ENCODE measurements around the gene IRF2.

IRF2 gene

GRCh38 chr4:184370711-184371389, 103.5 kb downstream of the IRF2 start:
- no peak for DNase-seq (ENCODE audit: low read depth, low spot score)

- no peak for DNase-seq (ENCODE audit: low read depth, low spot score)
These were observed 104.5 kb downstream of the IRF2 start for GRCh38 chr4:184369871-184370270.

DNA sequence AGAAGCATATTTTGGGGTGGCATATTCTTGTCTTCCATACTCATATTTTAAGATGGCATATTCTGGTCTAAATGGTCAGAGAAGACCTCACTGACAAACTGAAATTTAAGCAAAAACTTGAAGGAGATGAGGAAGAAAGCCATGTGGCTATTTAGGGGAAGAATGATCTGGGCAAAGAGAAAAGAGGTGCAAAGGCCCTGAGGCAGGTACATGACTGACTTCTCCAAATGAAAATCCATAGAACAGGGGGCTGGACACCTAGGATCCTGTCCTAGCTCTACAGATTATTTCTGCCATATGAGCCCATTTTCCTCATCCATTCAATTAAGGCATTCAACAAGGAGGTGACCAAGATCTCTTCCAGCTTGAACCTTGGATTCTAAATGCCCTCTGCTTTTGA, 105.6 kb downstream of the IRF2 start:
- no peak for DNase-seq (ENCODE audit: low read depth, low spot score)

DNA sequence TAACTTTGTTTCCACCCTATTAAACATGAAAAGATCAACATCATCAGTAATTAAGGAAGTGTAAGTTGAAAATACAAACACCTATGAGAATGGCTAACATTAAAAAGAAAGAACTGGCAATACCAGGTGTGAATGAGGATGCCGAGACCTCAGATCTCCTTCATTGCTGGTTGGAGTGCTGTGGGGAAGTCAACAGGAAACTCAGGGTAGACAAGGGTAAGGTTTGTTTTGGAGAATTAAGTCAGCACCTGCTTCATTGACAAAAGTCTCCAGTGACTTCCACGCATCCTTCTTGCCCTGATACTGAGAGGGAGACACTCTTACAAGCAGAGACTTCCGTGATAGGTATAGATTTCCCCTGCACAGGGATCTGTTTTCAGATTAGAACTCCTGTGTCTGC, 106.1 kb downstream of the IRF2 start:
- no peak for DNase-seq (ENCODE audit: low read depth, low spot score)

GRCh38 chr4:184364100-184364921, 110.0 kb downstream of the IRF2 start:
- DNase-seq (ENCODE audit: low read depth, low spot score): no peak

DNA sequence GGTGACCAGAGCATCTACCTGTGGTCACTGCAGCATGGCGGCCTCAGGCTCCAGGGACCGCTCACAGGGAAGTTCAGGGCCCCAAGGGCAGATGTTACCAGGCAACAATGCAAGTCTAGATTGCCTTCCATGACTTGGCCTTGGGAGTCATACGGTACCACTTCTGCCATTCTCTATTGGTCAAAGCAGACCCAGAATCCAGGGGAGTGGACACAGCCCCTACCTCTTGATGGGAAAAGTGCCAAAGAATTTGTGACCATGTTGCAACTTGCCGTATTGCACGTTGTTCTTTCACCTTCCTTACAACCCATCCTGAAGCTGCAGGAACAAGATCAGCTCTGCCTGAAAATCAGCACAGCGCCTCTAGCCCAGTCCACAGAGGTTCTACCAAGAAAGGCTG, 111.1 kb downstream of the IRF2 start:
- no peak for DNase-seq (ENCODE audit: low read depth, low spot score)

DNA sequence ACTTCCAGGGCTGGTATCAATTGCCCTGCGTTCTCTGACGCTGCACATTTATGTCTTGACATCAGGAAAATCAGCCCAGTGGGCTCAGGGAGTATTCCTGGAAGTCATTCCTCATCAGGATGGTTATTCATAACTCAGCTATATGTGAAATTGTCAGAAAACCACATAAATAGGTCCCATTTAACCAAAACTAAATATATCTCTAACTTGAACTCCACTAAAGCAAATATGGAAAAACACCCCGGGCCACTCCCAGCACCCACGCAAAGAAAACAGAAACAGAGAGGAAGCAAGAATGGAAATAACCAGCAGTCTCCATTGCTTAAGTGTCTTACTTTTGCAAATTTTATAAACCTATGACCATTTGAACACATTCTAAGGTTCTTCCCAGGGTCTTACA, 112.0 kb downstream of the IRF2 start:
- peak; percentile 18 for DNase-seq (ENCODE audit: low read depth, low spot score)

DNA sequence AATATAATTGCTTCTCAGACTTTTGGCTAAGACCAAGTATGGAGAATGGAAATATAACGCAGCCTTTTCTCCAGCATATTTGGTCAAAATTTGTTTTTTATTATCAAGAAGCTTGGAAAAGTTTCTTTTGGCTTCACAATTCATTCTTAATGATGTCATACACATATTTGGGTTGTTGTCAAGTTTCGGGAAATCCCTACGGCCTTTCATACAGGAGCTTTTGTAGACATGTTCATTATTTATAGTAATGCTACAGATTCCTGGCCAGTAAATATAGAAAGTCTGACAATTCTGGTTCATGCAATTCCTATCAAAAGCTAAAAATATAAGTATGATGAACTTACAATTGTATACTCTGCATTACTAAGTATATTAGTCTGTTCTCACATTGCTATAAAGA, 112.9 kb downstream of the IRF2 start:
- DNase-seq (ENCODE audit: low read depth, low spot score): no peak

- no peak for DNase-seq (ENCODE audit: low read depth, low spot score)
These were observed 114.5 kb downstream of the IRF2 start for GRCh38 chr4:184359888-184360287.

DNA sequence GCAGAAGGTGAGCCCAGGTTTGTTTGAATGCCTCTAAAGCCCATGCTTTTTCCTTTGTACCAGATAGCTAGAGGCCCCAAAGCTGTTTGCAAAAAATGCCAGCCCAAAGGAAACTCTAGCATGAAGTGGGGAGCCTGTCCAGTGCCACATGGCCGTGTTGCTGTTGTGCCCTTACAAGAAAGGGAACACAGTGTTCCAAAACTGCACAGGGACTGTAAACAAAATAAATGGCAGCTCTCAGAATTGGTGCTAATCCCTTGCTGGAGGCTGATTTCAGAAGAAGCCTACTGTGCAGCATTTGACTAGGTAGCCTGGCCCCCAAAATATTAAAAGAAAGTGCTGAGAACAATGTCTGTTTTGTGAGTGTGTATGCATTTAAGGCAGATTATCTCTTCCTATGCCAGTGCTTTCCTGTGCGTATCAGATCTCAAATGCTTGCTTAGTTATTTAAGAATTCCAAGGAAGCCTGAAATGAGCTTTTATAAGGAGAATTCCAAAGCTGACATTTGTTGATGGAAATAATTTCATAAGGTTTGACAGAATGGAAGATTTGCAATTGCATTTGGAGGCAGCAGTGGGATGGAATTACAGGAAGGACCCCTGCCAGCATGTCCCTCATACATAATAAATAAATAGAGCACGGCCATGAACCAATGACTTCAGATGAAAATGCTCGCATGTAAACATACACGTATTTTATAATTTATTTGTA, 115.7 kb downstream of the IRF2 start:
- DNase-seq (ENCODE audit: low read depth, low spot score): no peak

- no peak for DNase-seq (ENCODE audit: low read depth, low spot score)
These were observed 116.6 kb downstream of the IRF2 start for GRCh38 chr4:184357772-184358171.

- no peak for DNase-seq (ENCODE audit: low read depth, low spot score)
These were observed 117.2 kb downstream of the IRF2 start for GRCh38 chr4:184357165-184357564.

DNA sequence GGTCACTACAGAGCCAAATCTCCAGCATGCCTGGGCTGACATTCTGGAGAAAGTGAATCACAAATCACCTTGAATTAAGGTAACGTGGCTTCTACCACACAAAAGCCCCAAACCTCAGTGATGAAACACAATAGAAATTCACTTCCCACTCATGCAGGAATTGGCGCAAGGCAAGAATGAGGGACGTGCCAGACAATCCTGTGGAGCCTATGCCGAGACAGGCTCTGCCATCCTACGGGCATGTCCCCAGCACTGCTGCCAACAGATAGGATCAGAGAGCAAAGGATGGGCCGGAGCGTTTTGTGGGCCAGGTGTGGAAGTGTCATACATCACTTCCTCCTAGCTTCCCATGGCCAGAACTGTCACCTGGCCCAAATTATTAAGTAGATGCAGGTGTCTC, 118.0 kb downstream of the IRF2 start:
- DNase-seq (ENCODE audit: low read depth, low spot score): no peak

GRCh38 chr4:184355857-184356256, 118.5 kb downstream of the IRF2 start:
- DNase-seq (ENCODE audit: low read depth, low spot score): no peak

- peak; percentile 56 for DNase-seq (ENCODE audit: low read depth, low spot score)
These were observed 119.2 kb downstream of the IRF2 start for GRCh38 chr4:184355111-184355604.

DNA sequence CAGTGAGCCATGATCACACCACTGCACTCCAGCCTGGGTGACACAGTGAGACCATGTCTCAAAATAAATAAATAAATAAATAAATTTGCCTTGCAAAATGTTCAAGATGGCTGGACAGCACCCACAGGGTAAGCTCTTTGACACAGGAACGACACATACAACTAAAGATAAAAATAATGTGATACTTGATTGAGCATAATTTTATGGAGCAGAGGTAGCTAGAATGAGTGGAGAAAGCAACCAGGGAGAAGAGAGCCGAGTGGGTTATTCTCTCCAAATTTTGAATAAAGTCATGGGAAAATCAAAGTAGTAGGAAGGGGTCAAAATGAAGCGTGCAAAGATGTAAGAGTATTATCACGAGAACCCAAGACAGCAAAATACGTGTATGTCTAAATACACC, 121.5 kb downstream of the IRF2 start:
- no peak for DNase-seq (ENCODE audit: low read depth, low spot score)

DNA sequence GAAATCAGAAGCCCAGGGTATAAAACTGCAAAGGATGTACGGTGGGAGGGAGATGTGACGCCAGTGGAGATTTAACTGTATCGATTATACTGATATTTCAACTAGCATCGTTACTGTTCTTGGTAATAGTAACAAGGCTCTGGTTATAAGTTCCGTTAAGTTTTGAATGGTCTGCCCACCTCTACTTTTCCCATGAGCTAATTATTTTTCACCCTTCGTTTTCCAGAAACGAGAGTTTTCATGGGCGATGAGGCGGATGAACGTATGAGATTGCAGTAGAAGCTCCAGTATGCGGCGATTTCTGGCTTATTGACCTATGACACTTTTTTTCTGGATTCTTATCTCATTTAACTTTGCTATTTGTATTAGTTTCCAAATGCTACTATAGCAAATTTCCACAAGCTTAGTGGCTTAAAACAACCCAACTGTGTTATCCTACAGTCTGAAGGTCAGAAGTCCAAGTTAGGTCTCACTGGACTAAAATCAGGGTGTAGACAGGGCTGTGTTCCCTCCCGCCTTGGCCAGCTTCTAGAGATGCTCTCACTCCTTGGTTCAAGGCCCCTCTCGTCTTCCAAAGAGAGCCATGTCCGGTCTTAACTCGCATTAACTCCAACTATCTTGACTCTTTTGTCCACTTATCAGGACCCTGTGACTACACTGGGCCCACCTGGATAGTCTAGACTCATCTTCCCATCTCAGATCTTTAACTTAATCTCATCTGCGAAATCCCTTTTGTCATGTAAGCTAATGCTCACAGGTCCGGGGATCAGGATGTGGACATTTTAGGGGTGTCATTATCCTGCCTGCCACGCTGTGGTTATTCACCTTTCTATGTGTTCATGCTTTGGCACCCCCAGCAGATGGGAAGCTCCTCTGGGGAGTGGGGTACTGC, 122.5 kb downstream of the IRF2 start:
- DNase-seq (ENCODE audit: low read depth, low spot score): no peak

GRCh38 chr4:184350964-184351363, 123.4 kb downstream of the IRF2 start:
- DNase-seq (ENCODE audit: low read depth, low spot score): no peak

- DNase-seq (ENCODE audit: low read depth, low spot score): no peak
These were observed 124.0 kb downstream of the IRF2 start for GRCh38 chr4:184350213-184350817.

GRCh38 chr4:184349283-184350039, 124.9 kb downstream of the IRF2 start:
- DNase-seq (ENCODE audit: low read depth, low spot score): no peak

Measured in brain pericyte (primary cell).